ENCODE data around the gene NTNG2.

DNA sequence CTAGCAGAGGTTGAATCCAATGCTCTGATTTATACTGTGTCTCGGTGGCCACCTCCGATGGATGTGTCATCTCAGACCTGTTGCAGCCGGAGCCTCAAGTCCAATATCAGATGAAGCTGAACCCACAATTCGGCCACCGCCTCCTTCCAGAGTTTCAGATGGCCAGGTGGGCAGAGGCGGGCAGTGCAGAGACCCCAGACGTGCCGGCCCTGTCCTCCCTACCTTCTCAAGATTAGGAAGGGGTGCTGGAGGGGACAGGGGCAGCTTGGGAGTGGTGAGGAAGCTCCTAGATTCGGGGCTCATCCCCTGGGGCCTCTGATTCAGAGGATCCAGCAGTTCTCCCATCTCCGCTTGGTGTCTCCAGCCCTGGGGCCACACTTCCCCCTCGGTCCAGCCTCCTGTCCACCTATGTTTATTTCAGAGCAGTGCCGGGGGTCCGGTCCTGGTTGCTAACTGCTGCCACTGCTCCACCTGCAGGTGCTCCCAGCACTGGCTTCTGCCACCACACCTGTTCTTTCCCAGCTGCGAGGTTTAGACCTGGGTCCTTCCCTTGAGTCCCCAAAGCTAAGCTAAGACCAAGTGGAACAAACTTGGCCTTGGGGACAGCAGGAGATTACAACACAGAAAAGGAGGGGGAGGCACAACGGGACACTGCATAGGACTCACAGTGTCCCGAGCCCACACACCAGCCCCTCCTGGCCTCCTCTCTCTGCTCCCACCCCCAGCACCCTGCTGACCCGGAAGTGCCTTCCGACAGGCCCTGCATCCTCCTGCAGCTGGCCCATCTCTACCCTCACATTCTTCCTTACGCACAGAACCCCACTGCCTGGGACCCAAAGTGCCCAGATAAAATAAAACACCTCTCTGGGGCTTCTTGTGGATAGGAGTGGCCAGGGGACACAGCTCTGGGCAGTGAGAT is 81.6 kb downstream of the NTNG2 start:
- no peak for TF ChIP-seq TAF1 (IDR thresholded peaks at IDR 0.05; ENCODE audit: borderline replicate concordance, insufficient read depth, low read length)
- TF ChIP-seq SIN3A (IDR thresholded peaks at IDR 0.05; ENCODE audit: borderline replicate concordance, insufficient read depth, low read length) = no peak
